Smooth muscle cell (in vitro differentiated cells): ENCODE results near the gene AP1AR. TPM values are rescaled to one million over a fixed set of nuclear protein-coding genes. Genes with fewer than 3 reads are reported as not detected.
A peak's percentile ranks its signal among the peaks of the same experiment; 100 is the strongest.

ENCODE experiments used
- DNase-seq: peaks from one replicate; lab custom pipeline; 2025; ENCODE audit not compliant: unreplicated experiment; lab: John Stamatoyannopoulos, UW
- H2AFZ ChIP-seq: fragments of 200-600 bp; sonication (generic); 2 replicates; pipeline ENCODE4 v1.6.0; 2016; ENCODE audit warnings: antibody characterized with exemption, low read depth, mild to moderate bottlenecking
- H3F3A ChIP-seq: fragments of 200-600 bp; sonication (generic); 2 replicates; pipeline ENCODE4 v1.6.0; 2017; ENCODE audit warnings: antibody characterized with exemption, low read depth
- H3K27ac ChIP-seq: fragments of 200-600 bp; sonication (generic); 2 replicates; pipeline ENCODE4 v1.5.1; 2016; ENCODE audit warnings: low read depth, mild to moderate bottlenecking
- H3K27me3 ChIP-seq: fragments of 200-600 bp; sonication (generic); 2 replicates; pipeline ENCODE4 v1.6.1; 2016; ENCODE audit warnings: low read depth, mild to moderate bottlenecking
- H3K36me3 ChIP-seq: fragments of 200-600 bp; sonication (generic); 2 replicates; pipeline ENCODE4 v1.5.1; 2016; ENCODE audit warnings: low read depth
- H3K4me1 ChIP-seq: fragments of 200-600 bp; sonication (generic); 2 replicates; pipeline ENCODE4 v1.5.1; 2016; ENCODE audit warnings: low read depth
- H3K4me2 ChIP-seq: fragments of 200-600 bp; sonication (generic); 2 replicates; pipeline ENCODE4 v1.6.0; 2016; ENCODE audit warnings: mild to moderate bottlenecking
- H3K4me3 ChIP-seq: fragments of 200-600 bp; sonication (generic); 2 replicates; pipeline ENCODE4 v1.5.1; 2016; ENCODE audit warnings: mild to moderate bottlenecking
- H3K79me2 ChIP-seq: fragments of 200-600 bp; sonication (generic); 2 replicates; pipeline ENCODE4 v1.6.0; 2016; ENCODE audit warnings: low read depth, mild to moderate bottlenecking
- H3K9ac ChIP-seq: fragments of 200-600 bp; sonication (generic); 2 replicates; pipeline ENCODE4 v1.6.0; 2016; ENCODE audit warnings: low read depth
- H3K9me3 ChIP-seq: fragments of 200-600 bp; sonication (generic); replicated peaks from 2 replicates; pipeline ENCODE4 v1.5.1; 2016; ENCODE audit warnings: low read depth
- H4K20me1 ChIP-seq: fragments of 200-600 bp; sonication (generic); 2 replicates; pipeline ENCODE4 v1.6.0; 2016; ENCODE audit warnings: low read depth
- WGBS: methylation state at CpG from one replicate; pipeline ENCODE4 v1.1.7; 2016; ENCODE audit warnings: low lambda C conversion rate; 5-methylcytosine and 5-hydroxymethylcytosine counted together
- polyA plus RNA-seq: library from polyadenylated mRNA; unstranded; fragments of >200 nt; fragmentation: Nextera tagmentation; extraction: Ambion mirVana; gene quantifications from 2 replicates; pipeline ENCODE4 v1.2.1, GENCODE V29; 2016
- total RNA-seq: library from RNA; depleted of rRNA; stranded (reverse); fragments of >200 nt; gene quantifications from 2 replicates; pipeline ENCODE4 v1.2.3, GENCODE V29; 2014
- TF ChIP-seq, protein P1 (sequence below): fragments of 200-600 bp; sonication (generic); IDR thresholded peaks from 2 replicates; pipeline ENCODE4 v1.5.1; 2017; ENCODE audit warnings: borderline replicate concordance, mild to moderate bottlenecking, antibody characterized with exemption; ENCODE audit not compliant: insufficient read depth, poor library complexity, severe bottlenecking

AP1AR gene
- total and polyA plus RNA-seq, 2 experiments from 2014 or later = 11.1 to 23.0 TPM

DNA sequence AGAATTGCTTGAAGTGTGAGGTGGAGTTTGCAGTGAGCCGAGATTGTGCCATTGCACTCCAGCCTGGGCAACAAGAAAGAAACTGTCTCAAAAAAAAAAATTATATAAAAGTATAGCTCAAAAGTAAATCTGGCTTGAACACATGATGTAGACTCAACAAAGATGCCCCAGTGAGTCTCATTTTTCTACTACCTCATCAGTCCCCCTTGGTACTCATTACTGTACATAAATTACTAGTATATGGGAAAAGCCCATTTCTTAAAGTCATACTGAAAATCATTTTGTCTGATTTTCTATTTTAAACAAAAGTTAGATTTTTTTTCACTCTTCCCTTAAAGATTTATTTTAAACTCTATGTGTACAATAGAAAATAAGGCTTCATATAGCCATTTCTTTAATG, 47.1 kb upstream of the AP1AR start:
- no peak overlapping the region for H3K4me3 ChIP-seq
- DNase-seq = no peak
- H3K9me3 ChIP-seq = no peaks in the 10 kb centered on the region
- TF ChIP-seq, protein P1, sequence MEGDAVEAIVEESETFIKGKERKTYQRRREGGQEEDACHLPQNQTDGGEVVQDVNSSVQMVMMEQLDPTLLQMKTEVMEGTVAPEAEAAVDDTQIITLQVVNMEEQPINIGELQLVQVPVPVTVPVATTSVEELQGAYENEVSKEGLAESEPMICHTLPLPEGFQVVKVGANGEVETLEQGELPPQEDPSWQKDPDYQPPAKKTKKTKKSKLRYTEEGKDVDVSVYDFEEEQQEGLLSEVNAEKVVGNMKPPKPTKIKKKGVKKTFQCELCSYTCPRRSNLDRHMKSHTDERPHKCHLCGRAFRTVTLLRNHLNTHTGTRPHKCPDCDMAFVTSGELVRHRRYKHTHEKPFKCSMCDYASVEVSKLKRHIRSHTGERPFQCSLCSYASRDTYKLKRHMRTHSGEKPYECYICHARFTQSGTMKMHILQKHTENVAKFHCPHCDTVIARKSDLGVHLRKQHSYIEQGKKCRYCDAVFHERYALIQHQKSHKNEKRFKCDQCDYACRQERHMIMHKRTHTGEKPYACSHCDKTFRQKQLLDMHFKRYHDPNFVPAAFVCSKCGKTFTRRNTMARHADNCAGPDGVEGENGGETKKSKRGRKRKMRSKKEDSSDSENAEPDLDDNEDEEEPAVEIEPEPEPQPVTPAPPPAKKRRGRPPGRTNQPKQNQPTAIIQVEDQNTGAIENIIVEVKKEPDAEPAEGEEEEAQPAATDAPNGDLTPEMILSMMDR = no peak
- H3F3A ChIP-seq = no peaks in the 10 kb centered on the region
- no peak overlapping the region for H3K27ac ChIP-seq
- no peak overlapping the region for H3K9ac ChIP-seq
- H3K79me2 ChIP-seq = no peaks in the 10 kb centered on the region
- no peaks in the 10 kb centered on the region for H3K27me3 ChIP-seq
- H2AFZ ChIP-seq = no peak overlapping the region
- H4K20me1 ChIP-seq = no peaks in the 10 kb centered on the region
- 100% methylated on average over 1 of the region's 1 CpG for WGBS
- no peak overlapping the region for H3K4me2 ChIP-seq
- H3K36me3 ChIP-seq = no peaks in the 10 kb centered on the region
- H3K4me1 ChIP-seq = no peaks in the 10 kb centered on the region

DNA sequence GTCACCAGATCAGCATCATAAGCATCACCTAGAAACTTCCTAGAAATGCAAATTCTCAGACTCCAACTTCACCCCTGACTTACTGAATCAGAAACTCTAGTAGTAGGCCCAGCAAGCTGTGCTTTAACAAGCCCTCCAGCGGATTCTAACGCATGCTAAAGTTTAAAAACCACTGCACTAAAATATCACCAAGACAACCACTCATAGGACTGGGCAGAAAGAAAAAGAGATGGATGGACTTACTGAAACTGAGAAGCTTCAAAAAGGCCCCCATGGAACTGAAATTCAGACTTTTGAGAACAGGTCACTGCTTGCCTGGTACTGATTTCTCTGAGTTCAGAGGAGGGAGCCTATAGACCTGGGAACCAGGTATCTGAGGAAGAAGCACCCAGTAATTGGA, 46.3 kb upstream of the AP1AR start:
- Histone ChIP-seq H3K9me3 (no peaks in the 10 kb centered on the region), H2AFZ (no peak overlapping the region), H3K79me2 (no peaks in the 10 kb centered on the region), H3K4me2 (no peak overlapping the region), H3K4me1 (no peaks in the 10 kb centered on the region), H3K4me3 (no peak overlapping the region), H3K27ac (no peak overlapping the region), H3K9ac (no peak overlapping the region), H4K20me1 (no peaks in the 10 kb centered on the region), H3F3A (no peaks in the 10 kb centered on the region), H3K36me3 (no peaks in the 10 kb centered on the region), H3K27me3 (no peaks in the 10 kb centered on the region)
- TF ChIP-seq, protein P1 = no peak
- WGBS = 98% methylated on average over 2 of the region's 2 CpGs
- no peak for DNase-seq

DNA sequence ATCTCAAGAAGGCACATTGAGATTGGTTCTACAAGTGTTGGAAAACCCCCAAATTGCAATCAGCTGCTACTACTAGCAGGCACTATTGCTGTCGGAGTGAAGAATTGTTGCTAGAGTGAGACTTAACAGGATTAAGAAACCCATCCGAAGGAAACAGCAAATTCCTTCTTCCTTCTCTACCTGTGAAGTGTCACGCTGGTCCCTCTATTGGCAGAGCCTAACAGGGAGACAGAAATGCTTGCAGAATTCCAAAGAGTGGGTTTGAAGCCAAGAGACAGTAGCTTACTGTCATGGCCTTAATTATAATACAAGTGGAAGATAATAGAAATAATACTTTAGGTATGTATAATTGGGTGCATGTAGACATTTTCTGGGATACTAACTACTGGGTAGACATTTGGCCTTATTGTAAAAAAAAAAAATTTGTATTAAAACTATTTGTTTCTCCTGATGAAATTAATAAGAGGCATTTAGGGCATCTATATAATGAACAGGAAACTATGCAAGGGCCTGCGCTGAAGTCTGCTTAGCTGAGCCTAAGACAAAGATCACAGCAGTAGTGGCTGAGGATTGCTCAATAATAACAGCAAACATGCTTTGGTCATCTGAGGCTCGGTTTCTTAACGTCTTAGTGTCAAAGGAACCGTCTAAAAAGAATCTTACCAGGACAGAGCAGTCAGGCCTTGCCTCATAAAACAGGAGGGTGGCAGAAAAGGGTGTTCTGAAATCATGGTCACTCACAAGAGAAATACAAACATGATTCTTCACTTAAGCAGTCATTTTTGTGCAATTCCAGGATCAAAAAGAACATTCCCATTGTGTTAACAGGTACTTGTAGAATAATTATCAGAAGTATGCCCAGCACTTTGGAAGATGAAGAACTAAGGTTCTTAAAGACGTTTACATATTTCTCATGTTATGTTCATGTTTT, 45.6 kb upstream of the AP1AR start:
- Histone ChIP-seq H3K27ac (no peak overlapping the region), H3K9ac (no peak overlapping the region), H3F3A (no peaks in the 10 kb centered on the region), H3K27me3 (no peaks in the 10 kb centered on the region), H3K36me3 (no peaks in the 10 kb centered on the region), H3K79me2 (no peaks in the 10 kb centered on the region), H3K9me3 (no peaks in the 10 kb centered on the region), H2AFZ (peak overlapping the region; percentile 12), H3K4me2 (no peak overlapping the region), H3K4me1 (no peaks in the 10 kb centered on the region), H3K4me3 (no peak overlapping the region), H4K20me1 (no peaks in the 10 kb centered on the region)
- 60% methylated on average over 8 of the region's 8 CpGs for WGBS
- TF ChIP-seq, protein P1 = no peak
- DNase-seq = no peak
